HG03108 (cell line): Measurements from ENCODE around the gene IL7R.

Experiments used
- ATAC-seq: cut with Tn5 transposase; IDR thresholded peaks from one replicate; pipeline ENCODE4 v1.9.1; 2021; ENCODE audit warnings: moderate library complexity; ENCODE audit not compliant: unreplicated experiment

IL7R gene, protein sequence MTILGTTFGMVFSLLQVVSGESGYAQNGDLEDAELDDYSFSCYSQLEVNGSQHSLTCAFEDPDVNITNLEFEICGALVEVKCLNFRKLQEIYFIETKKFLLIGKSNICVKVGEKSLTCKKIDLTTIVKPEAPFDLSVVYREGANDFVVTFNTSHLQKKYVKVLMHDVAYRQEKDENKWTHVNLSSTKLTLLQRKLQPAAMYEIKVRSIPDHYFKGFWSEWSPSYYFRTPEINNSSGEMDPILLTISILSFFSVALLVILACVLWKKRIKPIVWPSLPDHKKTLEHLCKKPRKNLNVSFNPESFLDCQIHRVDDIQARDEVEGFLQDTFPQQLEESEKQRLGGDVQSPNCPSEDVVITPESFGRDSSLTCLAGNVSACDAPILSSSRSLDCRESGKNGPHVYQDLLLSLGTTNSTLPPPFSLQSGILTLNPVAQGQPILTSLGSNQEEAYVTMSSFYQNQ

DNA sequence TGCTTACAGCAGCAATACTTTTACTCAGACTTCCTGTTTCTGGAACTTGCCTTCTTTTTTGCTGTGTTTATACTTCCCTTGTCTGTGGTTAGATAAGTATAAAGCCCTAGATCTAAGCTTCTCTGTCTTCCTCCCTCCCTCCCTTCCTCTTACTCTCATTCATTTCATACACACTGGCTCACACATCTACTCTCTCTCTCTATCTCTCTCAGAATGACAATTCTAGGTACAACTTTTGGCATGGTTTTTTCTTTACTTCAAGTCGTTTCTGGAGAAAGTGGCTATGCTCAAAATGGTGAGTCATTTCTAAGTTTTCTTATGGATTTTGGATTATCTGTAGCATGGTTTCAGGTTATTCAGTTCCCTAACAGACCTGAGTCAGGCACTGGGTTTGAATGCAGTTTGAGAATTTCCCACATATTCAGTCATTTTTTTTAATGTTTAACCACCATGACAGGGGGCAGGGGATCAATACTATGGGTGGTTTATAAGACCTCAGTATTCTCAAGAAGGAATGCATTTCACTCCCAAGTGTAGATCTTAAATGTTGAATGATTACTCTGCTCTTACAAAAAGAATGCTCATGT lies at the start of gene IL7R:
TSS of gene IL7R (plus strand) at position 127 of the 587 bp plus-strand sequence. CDS start at position 214, 87 bp downstream.
- no peak for ATAC-seq

DNA sequence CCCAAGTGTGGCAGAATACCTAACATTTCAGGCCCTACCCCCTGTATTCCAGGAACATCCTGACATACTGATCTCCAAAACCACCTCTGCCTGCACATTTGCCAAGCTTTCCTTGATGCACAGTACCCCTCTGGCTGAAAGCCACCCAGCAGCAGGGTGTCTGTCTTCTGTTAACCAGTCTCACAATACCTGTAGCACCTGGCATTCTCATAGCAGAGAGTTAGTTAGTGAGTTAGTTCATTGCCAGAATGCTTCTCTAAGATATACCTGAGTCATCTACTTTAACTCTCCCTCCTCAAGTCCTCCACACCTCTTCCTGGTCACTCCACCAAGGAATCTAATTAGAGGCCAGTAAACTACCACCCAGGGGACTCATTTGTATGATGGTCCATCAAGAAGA lies 46.1 kb upstream of the IL7R start:
- no peak for ATAC-seq

DNA sequence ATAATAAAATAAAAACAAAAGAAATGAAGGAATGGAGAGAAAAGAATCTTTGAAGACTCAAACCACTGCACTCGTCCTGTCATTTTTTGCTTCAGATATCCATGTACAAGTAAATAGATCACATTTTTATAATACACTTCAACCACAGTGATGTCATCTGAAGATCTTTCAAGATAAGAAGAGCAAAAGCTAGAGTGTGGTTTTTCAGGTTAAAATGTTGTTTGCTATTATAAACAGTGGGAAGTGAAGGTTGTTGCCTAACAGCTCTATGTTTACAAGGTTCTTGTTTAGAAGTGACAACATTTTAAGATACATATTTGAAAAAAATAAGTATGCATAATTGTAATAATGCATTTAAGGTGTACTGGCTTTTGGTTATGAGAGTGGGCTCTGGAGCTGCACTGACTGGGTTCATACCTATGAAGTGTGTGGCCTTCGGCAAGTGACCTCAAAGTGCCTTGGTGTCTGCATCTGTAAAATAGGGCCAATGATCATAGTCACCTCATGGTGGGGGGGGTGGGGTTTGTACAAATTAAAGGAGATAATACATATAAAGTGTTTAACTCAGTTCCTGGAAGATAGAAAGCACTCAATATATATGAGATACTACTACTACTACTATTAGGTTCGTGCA lies 45.5 kb upstream of the IL7R start:
- no peak for ATAC-seq

DNA sequence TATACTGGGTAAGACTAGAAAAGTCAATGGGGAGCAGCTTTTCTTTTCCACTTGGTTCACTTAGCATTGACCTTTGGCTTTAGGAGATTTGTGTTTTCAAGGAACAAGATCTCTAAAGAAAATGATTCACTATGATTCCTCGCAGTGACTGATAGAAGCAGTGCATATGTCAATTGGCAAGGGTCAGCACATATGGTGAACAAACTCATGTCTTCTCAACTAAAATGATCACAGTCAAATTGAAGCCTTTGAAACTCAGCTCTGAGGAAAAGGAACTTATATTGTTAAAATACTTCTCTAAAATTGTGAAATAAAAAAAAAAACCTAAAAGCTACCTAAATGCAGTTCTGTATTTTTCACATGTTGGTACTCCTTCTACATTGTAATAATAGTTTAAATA lies 43.2 kb upstream of the IL7R start:
- ATAC-seq: no peak

DNA sequence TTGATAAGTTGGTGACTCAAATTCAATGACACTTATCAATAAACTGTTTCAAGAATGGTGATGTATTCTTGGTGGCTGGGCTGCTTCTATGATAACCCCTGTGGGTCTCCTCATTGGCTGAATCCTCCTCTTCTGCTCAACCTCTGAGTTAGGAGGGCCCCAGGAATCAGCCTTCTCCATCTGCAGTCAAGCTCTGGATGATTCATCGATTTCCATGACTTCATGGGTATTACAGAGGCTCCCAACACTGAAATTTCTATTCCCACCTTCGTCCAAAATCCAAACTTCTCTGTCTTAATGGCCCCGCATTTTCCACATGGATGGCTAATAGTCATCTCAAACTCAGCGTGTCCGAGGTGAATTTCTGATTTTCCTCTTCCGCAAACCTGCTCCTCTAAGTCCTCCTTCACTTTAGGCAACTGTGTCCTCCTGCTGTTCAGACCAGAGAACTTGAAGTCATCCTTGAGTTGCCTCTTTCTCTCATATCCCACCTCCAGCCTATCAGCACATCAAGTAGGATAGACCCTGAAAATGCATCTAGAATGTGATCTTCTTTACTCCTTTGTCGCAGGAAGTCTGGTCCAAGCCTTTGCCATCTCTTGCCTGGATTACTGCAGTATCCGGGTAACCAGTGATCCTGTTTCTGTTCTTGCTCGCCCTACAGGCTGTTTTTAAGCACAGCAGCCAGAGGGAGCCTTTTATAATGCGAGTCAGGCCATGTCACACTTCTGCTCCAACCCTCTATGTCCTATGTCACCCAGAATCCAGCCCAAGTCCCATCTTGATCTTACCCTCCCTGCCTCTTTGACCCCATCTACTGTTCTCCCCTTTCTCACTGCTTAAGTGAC lies 41.4 kb upstream of the IL7R start:
- no peak for ATAC-seq

DNA sequence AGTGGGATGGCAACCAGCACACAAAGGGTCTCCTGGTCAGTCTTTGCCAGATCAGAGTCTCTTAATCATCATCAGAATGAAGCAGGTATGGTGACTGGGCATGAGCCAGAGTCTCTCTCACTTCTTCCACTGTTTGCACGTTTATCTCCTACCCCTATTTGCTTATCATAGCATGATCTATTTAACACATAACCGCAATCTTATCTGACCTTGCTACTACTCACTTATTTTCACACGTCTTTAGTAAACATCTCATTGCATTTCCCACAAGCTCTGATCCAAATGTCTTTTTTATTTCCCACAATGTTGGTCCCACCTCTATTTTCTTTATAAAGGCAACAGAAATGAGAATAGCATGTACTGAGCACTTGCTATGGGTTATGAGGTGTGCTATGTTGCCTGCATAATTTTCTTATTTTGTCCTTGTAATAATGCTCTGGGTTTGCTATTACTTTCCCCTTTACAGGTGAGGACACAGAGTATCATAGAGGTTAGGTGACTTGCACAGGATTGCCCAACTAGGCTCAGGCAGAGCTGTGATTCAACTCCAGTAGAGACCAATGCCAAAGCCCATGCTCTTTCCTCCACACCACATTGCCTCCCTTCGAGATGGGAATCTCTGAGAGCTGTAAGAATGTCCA lies 39.7 kb upstream of the IL7R start:
- no peak for ATAC-seq

DNA sequence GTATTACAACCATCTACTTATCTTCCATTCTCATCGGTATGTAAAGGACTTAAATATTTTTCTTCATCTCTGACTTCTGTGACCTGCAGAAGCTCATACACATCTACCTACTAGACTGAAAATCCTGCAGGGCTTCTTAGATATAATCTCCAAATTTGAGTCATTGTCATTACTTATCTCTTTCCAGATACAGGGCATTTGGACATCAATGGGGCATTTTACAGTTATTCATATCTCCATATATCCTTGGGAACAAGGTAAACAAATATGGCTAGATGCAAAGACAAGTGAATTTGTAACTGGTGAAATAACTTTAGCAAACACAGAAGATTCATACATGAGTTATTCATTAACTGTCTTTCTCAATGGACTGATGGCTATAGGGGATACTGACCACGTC lies 37.7 kb upstream of the IL7R start:
- no peak for ATAC-seq

DNA sequence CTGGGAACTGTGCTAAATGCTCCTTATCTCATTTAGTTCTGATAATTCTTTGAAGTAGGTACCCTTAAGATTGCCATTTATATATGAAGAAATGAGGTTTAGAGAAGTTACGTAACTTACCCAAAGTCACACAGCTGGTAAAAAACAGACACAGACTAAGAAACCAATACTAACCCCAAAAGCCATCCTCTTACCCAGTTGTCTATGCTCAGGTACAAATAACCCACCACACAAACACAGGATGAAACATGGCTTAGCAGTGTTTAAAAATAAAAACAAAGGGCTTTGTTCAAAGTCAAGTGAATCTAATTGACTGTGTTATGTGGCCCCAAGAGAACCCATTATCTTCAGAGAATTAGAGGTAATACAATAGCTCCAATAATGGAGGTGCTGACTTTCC lies 37.0 kb upstream of the IL7R start:
- ATAC-seq: no peak

DNA sequence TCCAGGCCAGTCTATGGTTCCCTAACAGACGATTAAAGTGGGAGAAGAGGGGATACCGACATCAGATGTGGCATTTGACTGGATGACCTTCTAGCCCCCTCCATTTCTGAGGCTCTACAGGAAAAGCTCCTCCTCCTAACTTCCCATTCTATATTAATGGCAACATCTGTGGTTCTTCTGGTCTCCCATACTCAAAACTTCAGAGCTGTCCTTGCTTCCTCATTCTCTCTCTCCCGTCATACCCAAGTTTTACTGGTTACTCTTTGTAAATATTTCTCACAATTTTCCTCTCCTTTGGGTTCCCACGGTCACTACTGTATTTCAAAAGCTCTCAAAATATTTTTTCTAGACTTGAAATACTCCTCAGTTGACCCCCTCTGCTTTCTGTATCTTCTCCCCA lies 36.0 kb upstream of the IL7R start:
- ATAC-seq: no peak

DNA sequence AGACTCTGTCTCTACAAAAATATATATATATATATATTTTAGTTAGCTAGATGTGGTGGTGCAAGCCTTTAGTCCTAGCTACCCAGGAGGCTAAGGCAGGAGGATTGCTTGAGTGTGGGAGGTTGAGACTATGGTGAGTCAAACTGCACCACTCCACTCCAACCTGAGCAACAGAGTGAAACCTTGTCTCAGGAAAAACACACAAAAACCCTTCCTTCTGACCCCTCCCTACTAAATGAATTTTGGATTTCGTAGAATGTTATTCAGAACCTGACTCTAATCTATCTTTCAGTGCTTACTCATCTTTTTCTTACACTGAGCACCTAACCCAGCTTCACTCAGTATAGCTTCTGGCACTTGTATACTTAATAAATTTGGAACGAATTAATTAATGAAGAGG lies 35.2 kb upstream of the IL7R start:
- no peak for ATAC-seq

DNA sequence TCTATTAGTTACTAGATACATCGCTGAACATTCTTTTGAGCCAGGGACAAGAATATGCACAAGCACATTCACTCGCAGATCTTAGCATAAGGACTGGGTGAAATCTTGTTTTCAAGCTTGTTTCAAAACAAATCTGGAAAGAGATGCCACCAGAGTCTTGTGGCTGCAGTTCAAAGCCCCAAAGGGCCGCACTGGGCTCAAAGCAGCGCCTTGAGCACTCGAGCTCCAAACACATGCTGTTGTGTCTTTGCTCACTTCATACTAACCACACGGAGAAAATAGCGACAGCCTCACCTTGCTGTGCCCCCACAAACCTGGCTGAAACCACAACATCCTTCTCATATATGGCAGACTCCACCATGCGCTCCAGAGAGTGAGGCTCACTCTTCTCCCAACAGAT lies 34.2 kb upstream of the IL7R start:
- ATAC-seq: no peak

DNA sequence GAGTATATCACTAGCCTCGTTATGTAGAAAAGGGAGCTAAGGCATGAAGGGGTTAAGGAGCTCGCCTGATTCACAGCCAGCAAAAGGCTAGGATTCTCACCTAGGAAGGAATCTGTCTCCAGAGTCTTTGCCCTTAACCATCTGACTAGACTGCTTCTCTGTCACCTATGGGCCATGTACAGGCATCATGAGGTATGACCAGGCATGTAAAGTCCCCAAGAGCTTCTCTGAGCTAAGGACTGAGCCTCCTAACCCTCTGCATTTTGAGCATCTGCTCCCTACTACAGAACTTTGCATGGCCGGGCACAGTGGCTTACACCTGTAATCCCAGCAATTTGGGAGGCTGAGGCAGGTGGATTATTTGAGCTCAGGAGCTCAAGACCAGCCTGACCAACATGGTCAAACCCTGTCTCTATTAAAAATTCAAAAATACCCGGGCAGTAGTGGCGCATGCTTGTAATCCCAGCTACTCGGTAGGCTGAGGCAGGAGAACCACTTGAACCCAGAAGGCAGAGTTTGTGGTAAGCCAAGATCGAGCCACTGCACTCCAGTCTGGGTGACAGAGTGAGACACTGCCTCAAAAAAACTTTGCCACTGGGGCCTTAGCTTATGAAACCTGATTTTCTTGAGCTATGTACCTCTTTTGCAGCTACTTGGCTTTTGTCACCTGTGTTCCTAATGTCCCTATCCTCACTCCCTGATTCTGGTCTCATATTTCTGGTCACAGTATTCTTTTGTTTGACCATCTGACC lies 33.2 kb upstream of the IL7R start:
- ATAC-seq: no peak

DNA sequence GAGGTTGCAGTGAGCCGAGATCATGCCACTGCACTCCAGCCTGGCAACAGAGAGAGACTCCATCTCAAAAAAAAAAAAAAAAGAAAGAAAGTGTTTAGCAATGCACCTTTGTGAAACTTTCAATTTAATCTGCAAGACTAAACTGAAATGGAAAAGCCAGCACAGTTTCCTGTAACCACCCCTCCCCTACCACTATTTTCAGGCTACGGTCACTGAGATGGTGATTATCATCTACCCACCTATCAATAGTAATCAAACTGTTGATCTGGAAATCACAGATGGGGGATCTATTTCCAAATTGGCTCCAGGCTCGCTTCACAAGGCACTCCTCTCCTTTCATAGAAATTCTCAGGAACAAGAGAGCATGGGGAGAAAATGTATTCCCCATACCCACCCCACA lies 30.6 kb upstream of the IL7R start:
- ATAC-seq: no peak

DNA sequence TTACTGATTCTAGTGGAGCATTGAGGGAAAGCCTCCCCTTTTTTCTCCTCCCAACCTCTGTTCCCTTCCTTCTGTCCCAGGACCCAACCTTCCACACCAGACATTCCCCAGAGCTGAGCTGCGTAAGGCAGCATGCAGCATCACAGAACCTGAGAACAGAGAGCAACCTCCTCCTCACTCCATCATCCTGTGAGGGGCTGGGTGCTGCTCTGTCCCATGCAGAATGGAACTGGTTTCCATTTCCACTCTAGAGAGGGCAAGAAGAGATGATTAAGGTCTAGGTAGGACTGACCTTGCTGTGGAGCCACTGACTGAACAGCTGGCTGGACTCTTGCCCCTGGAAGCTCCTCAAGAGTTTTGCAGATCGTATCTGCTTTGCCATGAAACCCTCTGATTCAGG lies 30.1 kb upstream of the IL7R start:
- ATAC-seq: no peak

DNA sequence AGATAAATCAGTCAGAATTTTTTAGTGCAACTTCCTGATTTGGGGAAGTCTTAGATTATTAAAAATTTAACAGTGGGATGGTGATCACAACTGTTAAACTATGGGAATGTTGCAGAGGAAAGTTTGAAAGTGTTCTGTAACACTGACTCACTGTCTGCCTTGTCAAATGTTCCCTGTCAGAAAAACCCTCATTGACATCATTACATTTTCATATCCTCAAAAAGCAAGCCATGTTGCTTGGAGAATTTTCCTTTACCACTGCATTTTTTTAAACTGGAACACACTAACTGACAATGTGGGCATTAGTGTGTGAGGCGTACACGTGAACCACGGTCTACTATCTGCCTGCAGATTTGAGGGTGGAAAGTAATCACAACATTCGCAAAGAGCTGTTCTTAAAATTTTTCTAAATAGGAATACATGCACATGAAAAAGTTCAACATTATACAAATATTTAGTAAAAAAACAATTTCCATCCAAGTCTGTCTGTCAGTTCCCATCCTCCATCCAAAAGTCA lies 28.6 kb upstream of the IL7R start:
- ATAC-seq: no peak

DNA sequence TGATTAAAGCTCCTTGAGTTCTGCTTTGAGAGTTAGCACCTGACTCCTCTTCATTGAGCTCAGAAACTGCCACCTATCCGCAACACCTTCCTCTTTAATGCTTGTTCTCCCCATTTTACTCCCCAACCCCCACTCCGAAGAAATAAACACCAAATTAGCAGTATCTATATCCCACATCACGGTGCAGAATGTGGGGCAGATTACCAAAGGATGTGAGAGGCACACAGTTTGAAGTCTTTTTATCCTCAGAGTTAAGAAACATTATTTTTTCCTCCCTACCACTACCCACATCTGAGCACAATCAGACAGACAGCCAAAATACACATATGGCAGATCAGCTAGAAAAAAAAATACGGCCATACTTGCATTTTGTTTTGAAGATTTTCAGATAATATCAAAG lies 26.1 kb upstream of the IL7R start:
- no peak for ATAC-seq

DNA sequence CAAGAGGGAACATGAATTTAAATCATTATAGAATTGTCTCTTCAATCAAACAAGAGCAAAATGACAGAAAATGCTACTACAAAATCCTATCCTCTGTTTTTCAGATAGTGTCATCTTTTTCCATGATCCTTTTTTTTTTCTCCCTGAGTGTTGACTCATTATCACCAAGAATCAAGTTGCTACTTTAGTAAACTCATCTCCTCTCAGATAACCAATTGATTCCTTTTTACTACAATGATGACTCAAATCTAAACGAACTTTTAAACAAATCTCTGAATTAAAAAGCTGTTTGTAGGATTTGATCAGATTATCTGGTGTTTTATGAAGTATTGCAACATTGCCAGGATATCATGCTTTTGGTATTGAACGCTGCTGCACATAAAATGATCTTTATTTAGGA lies 23.9 kb upstream of the IL7R start:
- ATAC-seq: no peak

DNA sequence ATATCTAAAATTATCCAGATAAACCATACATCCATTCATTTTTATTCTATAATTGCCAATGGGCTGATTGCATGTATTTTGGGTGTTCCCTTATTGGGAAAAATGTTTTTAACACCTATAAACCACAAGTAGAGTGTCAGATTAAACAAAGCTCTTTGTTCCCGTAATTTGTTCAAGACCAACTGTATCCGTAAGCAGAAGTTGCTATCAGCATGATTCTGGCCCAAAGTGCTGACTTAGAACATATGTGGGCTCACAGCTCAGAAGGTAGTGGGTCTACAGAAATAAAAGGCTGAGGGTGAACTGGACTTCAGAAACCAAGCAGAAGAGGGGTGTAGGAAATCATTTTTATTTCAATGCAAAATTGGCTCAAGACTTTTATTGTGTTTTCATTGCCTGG lies 23.5 kb upstream of the IL7R start:
- ATAC-seq: no peak

DNA sequence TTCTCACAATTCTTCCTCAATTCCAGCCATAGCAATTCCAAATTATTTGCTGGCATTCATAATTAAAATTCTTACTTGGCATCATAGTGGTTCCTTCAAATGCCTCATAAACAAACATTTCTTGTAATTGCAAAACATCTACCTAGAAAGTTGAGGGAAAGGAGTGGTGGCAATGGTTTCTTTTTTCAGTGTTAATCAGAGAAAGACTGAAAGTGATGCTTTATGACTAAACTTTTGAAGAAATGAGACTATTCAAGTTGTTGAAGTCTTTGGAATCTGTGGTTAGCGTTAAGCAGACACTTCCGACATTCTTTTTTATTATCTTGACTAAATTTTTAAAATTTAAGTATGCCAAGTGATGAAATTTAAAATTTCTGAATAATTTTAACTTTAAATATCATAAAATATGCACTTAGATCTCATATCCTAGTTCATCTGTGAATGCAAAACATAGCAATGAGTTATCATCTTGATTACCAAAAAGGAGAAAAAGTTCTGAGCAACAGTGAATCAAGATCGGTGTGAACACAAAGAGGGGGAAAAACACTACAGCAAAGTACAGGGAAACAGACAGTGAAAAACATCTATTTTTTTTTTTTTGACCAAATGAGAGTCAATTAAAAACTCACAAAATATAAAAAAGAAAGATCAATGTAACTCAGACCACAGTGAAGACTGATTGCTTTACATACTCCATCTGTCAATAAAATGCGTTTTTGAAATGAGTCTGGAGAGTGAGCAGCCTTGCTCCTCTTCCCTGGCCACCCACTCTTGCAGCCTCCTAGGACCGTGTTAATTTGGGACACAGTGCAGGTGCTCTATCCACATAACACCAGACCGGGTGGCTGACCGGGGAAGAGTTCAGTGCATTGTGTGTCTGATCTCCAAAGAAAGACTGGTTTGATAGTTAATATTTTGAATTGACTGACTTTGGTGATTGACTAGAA lies 20.6 kb upstream of the IL7R start:
- no peak for ATAC-seq
